ENCODE measurements around the gene TGOLN2. TPM values are rescaled to one million over a fixed set of nuclear protein-coding genes. Genes with fewer than 3 reads are reported as not detected.

Gene TGOLN2
- total and polyA plus RNA-seq, 2 of the 13 experiments (the other 11 are each of a cell fraction or from before 2014, with no cell fraction given): 99.6 to 155 TPM

DNA sequence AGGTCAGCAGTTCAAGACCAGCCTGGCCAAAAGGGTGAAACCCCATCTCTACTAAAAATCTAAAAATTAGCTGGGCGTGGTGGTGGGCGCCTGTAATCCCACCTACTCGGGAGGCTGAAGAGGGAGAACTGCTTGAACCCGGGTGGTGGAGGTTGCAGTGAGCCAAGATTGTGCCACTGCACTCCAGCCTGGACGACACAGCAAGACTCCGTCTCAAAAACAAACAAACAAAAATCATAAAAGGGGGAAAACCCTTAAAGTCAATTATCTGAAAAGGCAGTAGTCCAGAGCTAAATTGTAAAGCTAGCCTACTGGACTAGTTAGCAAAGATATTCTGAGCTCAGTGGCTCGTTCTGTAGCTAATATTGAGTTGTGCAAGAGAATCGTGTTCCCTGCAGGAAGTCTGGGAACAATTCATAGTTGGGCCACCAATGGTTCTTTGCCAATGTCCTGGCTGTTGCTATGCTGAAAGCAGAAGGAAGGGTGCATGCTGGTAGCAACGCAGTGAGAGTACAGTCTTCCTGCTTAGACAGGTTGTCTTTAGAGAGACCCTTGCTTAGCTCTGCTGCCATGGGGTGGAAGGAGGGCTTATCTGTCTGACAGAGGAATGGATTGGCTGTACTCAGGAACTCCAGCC is 4.3 kb downstream of the TGOLN2 start (continued):
- TF ChIP-seq, protein P1, sequence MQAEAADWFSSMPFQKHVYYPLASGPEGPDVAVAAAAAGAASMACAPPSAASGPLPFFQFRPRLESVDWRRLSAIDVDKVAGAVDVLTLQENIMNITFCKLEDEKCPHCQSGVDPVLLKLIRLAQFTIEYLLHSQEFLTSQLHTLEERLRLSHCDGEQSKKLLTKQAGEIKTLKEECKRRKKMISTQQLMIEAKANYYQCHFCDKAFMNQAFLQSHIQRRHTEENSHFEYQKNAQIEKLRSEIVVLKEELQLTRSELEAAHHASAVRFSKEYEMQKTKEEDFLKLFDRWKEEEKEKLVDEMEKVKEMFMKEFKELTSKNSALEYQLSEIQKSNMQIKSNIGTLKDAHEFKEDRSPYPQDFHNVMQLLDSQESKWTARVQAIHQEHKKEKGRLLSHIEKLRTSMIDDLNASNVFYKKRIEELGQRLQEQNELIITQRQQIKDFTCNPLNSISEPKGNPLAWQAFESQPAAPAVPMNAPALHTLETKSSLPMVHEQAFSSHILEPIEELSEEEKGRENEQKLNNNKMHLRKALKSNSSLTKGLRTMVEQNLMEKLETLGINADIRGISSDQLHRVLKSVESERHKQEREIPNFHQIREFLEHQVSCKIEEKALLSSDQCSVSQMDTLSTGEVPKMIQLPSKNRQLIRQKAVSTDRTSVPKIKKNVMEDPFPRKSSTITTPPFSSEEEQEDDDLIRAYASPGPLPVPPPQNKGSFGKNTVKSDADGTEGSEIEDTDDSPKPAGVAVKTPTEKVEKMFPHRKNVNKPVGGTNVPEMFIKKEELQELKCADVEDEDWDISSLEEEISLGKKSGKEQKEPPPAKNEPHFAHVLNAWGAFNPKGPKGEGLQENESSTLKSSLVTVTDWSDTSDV (CRISPR knock-in tag; IDR thresholded peaks at IDR 0.05): no peak
- TF ChIP-seq, protein P2, sequence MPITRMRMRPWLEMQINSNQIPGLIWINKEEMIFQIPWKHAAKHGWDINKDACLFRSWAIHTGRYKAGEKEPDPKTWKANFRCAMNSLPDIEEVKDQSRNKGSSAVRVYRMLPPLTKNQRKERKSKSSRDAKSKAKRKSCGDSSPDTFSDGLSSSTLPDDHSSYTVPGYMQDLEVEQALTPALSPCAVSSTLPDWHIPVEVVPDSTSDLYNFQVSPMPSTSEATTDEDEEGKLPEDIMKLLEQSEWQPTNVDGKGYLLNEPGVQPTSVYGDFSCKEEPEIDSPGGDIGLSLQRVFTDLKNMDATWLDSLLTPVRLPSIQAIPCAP (CRISPR knock-in tag; IDR thresholded peaks at IDR 0.05; ENCODE audit: low read depth): no peak
- TF ChIP-seq SIN3B (IDR thresholded peaks at IDR 0.05; ENCODE audit: low read length) (no peak), EED (CRISPR knock-in tag; IDR thresholded peaks at IDR 0.05) (no peak), MTF1 (CRISPR knock-in tag; IDR thresholded peaks at IDR 0.05) (no peak), ZNF776 (CRISPR knock-in tag; IDR thresholded peaks at IDR 0.05) (no peak), RAD51 (IDR thresholded peaks at IDR 0.05; ENCODE audit: borderline replicate concordance) (no peak), ATF7 (IDR thresholded peaks at IDR 0.05) (no peak), ATF7 (CRISPR knock-in tag; IDR thresholded peaks at IDR 0.05) (no peak), ZBTB7B (CRISPR knock-in tag; IDR thresholded peaks at IDR 0.05) (no peak), ZNF550 (CRISPR knock-in tag; IDR thresholded peaks at IDR 0.05; ENCODE audit: borderline replicate concordance) (no peak), ZNF329 (CRISPR knock-in tag; IDR thresholded peaks at IDR 0.05; ENCODE audit: low read depth) (no peak), ZC3H4 (CRISPR knock-in tag; IDR thresholded peaks at IDR 0.05; ENCODE audit: borderline replicate concordance) (no peak), HHEX (CRISPR knock-in tag; IDR thresholded peaks at IDR 0.05) (no peak), RBM39 (IDR thresholded peaks at IDR 0.05; ENCODE audit: low read depth, low read length, poor library complexity, severe bottlenecking) (no peak), ASH2L (IDR thresholded peaks at IDR 0.05; ENCODE audit: insufficient read length, low read depth, low read length) (no peak), MTF2 (CRISPR knock-in tag; IDR thresholded peaks at IDR 0.05; ENCODE audit: borderline replicate concordance) (no peak), ZNF878 (CRISPR knock-in tag; IDR thresholded peaks at IDR 0.05) (no peak), ZNF761 (CRISPR knock-in tag; conservative IDR thresholded peaks at IDR 0.05) (no peak), SMC3 (IDR thresholded peaks at IDR 0.05; ENCODE audit: low read length) (no peak), ZBTB38 (CRISPR knock-in tag; IDR thresholded peaks at IDR 0.05) (no peak), HCFC1 (IDR thresholded peaks at IDR 0.05; ENCODE audit: low read depth, low read length) (no peak), IKZF1 (IDR thresholded peaks at IDR 0.05) (no peak)
- TF ChIP-seq, protein P3, sequence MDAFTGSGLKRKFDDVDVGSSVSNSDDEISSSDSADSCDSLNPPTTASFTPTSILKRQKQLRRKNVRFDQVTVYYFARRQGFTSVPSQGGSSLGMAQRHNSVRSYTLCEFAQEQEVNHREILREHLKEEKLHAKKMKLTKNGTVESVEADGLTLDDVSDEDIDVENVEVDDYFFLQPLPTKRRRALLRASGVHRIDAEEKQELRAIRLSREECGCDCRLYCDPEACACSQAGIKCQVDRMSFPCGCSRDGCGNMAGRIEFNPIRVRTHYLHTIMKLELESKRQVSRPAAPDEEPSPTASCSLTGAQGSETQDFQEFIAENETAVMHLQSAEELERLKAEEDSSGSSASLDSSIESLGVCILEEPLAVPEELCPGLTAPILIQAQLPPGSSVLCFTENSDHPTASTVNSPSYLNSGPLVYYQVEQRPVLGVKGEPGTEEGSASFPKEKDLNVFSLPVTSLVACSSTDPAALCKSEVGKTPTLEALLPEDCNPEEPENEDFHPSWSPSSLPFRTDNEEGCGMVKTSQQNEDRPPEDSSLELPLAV (CRISPR knock-in tag; conservative IDR thresholded peaks at IDR 0.05; ENCODE audit: low read depth): no peak
- TF ChIP-seq, protein P4, sequence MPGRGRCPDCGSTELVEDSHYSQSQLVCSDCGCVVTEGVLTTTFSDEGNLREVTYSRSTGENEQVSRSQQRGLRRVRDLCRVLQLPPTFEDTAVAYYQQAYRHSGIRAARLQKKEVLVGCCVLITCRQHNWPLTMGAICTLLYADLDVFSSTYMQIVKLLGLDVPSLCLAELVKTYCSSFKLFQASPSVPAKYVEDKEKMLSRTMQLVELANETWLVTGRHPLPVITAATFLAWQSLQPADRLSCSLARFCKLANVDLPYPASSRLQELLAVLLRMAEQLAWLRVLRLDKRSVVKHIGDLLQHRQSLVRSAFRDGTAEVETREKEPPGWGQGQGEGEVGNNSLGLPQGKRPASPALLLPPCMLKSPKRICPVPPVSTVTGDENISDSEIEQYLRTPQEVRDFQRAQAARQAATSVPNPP (CRISPR knock-in tag; IDR thresholded peaks at IDR 0.05): no peak
- TF ChIP-seq, protein P5, sequence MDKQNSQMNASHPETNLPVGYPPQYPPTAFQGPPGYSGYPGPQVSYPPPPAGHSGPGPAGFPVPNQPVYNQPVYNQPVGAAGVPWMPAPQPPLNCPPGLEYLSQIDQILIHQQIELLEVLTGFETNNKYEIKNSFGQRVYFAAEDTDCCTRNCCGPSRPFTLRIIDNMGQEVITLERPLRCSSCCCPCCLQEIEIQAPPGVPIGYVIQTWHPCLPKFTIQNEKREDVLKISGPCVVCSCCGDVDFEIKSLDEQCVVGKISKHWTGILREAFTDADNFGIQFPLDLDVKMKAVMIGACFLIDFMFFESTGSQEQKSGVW (CRISPR knock-in tag; IDR thresholded peaks at IDR 0.05; ENCODE audit: borderline replicate concordance): no peak

All from HepG2 (cell line).